ENCODE data around the gene RAF1. TPM values are rescaled to one million over a fixed set of nuclear protein-coding genes. Genes with fewer than 3 reads are reported as not detected.
A peak's percentile ranks its signal among the peaks of the same experiment; 100 is the strongest.

Gene RAF1
- total and polyA plus RNA-seq, 9 of the 15 experiments (the other 6 are each of a cell fraction or from before 2014, with no cell fraction given), result 28.0 to 183 (median 85.6) TPM

DNA sequence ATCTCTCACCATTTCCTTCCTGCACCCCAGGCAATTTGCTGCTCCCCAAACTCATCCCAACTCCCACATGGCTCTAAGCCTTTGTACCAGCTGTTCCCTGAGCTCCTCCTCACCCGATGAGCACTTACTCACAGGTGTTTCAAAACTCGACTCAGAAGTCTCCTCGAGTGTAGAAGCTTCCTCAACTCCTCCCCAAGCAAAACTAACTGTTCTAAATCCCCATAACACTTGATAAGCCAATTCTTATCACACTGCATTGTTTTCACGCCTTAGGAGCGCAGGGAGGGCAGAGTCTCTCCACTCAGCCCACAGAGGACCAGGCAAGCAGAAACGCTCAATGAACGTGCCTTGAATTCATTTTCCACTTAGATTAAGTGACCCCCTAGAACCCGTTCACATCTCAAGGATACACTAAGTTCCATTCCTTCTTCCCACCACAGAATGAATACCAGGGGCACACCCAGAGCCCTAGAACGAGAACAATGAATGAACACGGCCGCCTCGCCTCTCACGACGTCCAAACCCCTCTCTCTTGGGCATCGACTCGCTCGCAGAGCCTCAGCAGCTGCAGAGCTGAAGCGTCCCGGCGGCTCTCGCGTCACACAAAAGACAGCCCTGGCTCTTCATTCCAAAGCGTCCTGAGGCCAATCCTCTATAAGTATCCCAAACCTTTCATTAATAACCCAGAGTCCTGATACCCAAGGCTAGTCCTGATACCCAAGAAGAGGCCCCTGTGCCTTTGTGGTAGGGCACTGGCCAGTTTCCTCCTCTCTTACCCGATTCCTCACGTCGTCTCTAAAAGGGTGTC is 1.1 kb downstream of the RAF1 start (continued):
- TF ChIP-seq, protein P1, sequence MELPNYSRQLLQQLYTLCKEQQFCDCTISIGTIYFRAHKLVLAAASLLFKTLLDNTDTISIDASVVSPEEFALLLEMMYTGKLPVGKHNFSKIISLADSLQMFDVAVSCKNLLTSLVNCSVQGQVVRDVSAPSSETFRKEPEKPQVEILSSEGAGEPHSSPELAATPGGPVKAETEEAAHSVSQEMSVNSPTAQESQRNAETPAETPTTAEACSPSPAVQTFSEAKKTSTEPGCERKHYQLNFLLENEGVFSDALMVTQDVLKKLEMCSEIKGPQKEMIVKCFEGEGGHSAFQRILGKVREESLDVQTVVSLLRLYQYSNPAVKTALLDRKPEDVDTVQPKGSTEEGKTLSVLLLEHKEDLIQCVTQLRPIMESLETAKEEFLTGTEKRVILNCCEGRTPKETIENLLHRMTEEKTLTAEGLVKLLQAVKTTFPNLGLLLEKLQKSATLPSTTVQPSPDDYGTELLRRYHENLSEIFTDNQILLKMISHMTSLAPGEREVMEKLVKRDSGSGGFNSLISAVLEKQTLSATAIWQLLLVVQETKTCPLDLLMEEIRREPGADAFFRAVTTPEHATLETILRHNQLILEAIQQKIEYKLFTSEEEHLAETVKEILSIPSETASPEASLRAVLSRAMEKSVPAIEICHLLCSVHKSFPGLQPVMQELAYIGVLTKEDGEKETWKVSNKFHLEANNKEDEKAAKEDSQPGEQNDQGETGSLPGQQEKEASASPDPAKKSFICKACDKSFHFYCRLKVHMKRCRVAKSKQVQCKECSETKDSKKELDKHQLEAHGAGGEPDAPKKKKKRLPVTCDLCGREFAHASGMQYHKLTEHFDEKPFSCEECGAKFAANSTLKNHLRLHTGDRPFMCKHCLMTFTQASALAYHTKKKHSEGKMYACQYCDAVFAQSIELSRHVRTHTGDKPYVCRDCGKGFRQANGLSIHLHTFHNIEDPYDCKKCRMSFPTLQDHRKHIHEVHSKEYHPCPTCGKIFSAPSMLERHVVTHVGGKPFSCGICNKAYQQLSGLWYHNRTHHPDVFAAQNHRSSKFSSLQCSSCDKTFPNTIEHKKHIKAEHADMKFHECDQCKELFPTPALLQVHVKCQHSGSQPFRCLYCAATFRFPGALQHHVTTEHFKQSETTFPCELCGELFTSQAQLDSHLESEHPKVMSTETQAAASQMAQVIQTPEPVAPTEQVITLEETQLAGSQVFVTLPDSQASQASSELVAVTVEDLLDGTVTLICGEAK (IDR thresholded peaks at IDR 0.05), result no peak; the same call in 1 of the 2 replicates
- TF ChIP-seq, protein P1 (CRISPR knock-in tag; IDR thresholded peaks at IDR 0.05), result no peak
- TF ChIP-seq SMARCA4 (IDR thresholded peaks at IDR 0.05) (peak; percentile 47; the same call in 1 of the 2 replicates), ZNF263 (CRISPR knock-in tag; IDR thresholded peaks at IDR 0.05; ENCODE audit: borderline replicate concordance) (peak; percentile 25; the same call in 1 of the 2 replicates), CBFB (CRISPR knock-in tag; IDR thresholded peaks at IDR 0.05) (no peak), SMAD4 (CRISPR knock-in tag; conservative IDR thresholded peaks at IDR 0.05) (no peak), POLR2A (conservative IDR thresholded peaks at IDR 0.05) (peak; percentile 34; the same call in 1 of the 2 replicates), HOXB6 (CRISPR knock-in tag; IDR thresholded peaks at IDR 0.05; ENCODE audit: borderline replicate concordance) (no peak), ZNF668 (CRISPR knock-in tag; IDR thresholded peaks at IDR 0.05) (no peak), FOXJ3 (CRISPR knock-in tag; IDR thresholded peaks at IDR 0.05) (no peak), MTA3 (IDR thresholded peaks at IDR 0.05; ENCODE audit: borderline replicate concordance) (no peak; the same call in 1 of the 2 replicates), PML (IDR thresholded peaks at IDR 0.05; ENCODE audit: low read length) (peak; percentile 33; the same call in 1 of the 2 replicates)
- TF ChIP-seq, protein P2, sequence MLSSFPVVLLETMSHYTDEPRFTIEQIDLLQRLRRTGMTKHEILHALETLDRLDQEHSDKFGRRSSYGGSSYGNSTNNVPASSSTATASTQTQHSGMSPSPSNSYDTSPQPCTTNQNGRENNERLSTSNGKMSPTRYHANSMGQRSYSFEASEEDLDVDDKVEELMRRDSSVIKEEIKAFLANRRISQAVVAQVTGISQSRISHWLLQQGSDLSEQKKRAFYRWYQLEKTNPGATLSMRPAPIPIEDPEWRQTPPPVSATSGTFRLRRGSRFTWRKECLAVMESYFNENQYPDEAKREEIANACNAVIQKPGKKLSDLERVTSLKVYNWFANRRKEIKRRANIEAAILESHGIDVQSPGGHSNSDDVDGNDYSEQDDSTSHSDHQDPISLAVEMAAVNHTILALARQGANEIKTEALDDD (IDR thresholded peaks at IDR 0.05), result peak; percentile 43; the same call in 1 of the 2 replicates
- TF ChIP-seq, protein P3, sequence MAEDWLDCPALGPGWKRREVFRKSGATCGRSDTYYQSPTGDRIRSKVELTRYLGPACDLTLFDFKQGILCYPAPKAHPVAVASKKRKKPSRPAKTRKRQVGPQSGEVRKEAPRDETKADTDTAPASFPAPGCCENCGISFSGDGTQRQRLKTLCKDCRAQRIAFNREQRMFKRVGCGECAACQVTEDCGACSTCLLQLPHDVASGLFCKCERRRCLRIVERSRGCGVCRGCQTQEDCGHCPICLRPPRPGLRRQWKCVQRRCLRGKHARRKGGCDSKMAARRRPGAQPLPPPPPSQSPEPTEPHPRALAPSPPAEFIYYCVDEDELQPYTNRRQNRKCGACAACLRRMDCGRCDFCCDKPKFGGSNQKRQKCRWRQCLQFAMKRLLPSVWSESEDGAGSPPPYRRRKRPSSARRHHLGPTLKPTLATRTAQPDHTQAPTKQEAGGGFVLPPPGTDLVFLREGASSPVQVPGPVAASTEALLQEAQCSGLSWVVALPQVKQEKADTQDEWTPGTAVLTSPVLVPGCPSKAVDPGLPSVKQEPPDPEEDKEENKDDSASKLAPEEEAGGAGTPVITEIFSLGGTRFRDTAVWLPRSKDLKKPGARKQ (CRISPR knock-in tag; IDR thresholded peaks at IDR 0.05), result no peak
- TF ChIP-seq, protein P4, sequence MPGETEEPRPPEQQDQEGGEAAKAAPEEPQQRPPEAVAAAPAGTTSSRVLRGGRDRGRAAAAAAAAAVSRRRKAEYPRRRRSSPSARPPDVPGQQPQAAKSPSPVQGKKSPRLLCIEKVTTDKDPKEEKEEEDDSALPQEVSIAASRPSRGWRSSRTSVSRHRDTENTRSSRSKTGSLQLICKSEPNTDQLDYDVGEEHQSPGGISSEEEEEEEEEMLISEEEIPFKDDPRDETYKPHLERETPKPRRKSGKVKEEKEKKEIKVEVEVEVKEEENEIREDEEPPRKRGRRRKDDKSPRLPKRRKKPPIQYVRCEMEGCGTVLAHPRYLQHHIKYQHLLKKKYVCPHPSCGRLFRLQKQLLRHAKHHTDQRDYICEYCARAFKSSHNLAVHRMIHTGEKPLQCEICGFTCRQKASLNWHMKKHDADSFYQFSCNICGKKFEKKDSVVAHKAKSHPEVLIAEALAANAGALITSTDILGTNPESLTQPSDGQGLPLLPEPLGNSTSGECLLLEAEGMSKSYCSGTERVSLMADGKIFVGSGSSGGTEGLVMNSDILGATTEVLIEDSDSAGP (CRISPR knock-in tag; IDR thresholded peaks at IDR 0.05), result 0 out of 2 replicates have a peak, but pooled peaks have one; percentile 22

Measured in K562 (cell line).